IMR-90 (cell line): ENCODE data around the gene FBXL7. TPM values are rescaled to one million over a fixed set of nuclear protein-coding genes. Genes with fewer than 3 reads are reported as not detected.

Source experiments
- ATAC-seq: fragments of 200-7000 bp; cut with Tn5 transposase; 2 replicates; pipeline ENCODE4 v1.9.1; 2020; ENCODE audit warnings: low read depth, mild to moderate bottlenecking, moderate library complexity
- BruUV-seq: library from RNA; stranded (reverse); fragments of 400-500 nt; replicated peaks from 2 replicates; lab custom pipeline; 2021; lab: Mats Ljungman, UMichigan
- CTCF ChIA-PET: fragments of 300-600 bp; formaldehyde crosslinking; extraction: SDS; loops from one replicate; lab custom pipeline; 2021; ENCODE audit warnings: antibody characterized with exemption; lab: Yijun Ruan, JAX
- POLR2A ChIA-PET: fragments of 300-600 bp; sonication (Branson Sonifier 250); formaldehyde crosslinking; loops from one replicate; lab custom pipeline; 2022; ENCODE audit warnings: antibody characterized with exemption; ENCODE audit not compliant: unreplicated experiment; lab: Charles Lee
- DNase-seq: peaks from one replicate; pipeline ENCODE4 v3.0.0; 2013
- H2AFZ ChIP-seq: replicated peaks from 2 replicates; pipeline ENCODE3; 2013; ENCODE audit warnings: low read length, mild to moderate bottlenecking; ENCODE audit not compliant: poor library complexity
- H2AK5ac ChIP-seq: 2 replicates; pipeline ENCODE4 v1.6.1; 2013; ENCODE audit warnings: low read depth, low read length, inconsistent platforms
- H2AK9ac ChIP-seq: replicated peaks from 2 replicates; pipeline ENCODE3; 2013; ENCODE audit warnings: mild to moderate bottlenecking, low read depth, low read length, moderate library complexity; ENCODE audit not compliant: poor library complexity
- H2BK120ac ChIP-seq: 2 replicates; pipeline ENCODE4 v1.6.1; 2013; ENCODE audit warnings: low read depth, low read length, inconsistent platforms
- H2BK15ac ChIP-seq: 3 replicates; pipeline ENCODE4 v1.6.1; 2013; ENCODE audit warnings: low read depth, low read length, inconsistent platforms
- H2BK20ac ChIP-seq: 2 replicates; pipeline ENCODE4 v1.6.1; 2013; ENCODE audit warnings: low read depth, mild to moderate bottlenecking, inconsistent platforms, low read length, moderate library complexity
- H2BK5ac ChIP-seq: 2 replicates; pipeline ENCODE4 v1.6.1; 2013; ENCODE audit warnings: mild to moderate bottlenecking, low read depth, low read length, inconsistent platforms; ENCODE audit not compliant: poor library complexity, severe bottlenecking
- H3K14ac ChIP-seq: replicated peaks from 2 replicates; pipeline ENCODE4 v1.6.1; 2013; ENCODE audit warnings: low read depth, low read length, inconsistent platforms
- H3K18ac ChIP-seq: 2 replicates; pipeline ENCODE4 v1.6.1; 2013; ENCODE audit warnings: low read depth, low read length, control low read depth
- H3K23ac ChIP-seq: 2 replicates; pipeline ENCODE4 v1.6.1; 2013; ENCODE audit warnings: low read depth, low read length, inconsistent platforms
- H3K27ac ChIP-seq: 2 replicates; pipeline ENCODE4 v1.5.1; 2013; ENCODE audit warnings: mild to moderate bottlenecking, control low read depth, low read length; ENCODE audit not compliant: insufficient read depth
- H3K27me3 ChIP-seq: 2 replicates; pipeline ENCODE4 v1.6.1; 2013; ENCODE audit warnings: low read length; ENCODE audit not compliant: control insufficient read depth, insufficient read depth
- H3K36me3 ChIP-seq: 2 replicates; pipeline ENCODE4 v1.6.1; 2013; ENCODE audit warnings: low read length, mixed read lengths; ENCODE audit not compliant: control insufficient read depth, insufficient read depth
- H3K4ac ChIP-seq: 2 replicates; pipeline ENCODE4 v1.6.1; 2013; ENCODE audit warnings: low read depth, low read length, inconsistent platforms
- H3K4me1 ChIP-seq: 2 replicates; pipeline ENCODE4 v1.6.1; 2013; ENCODE audit warnings: low read length, mixed read lengths; ENCODE audit not compliant: control insufficient read depth, insufficient read depth
- H3K4me2 ChIP-seq: 2 replicates; pipeline ENCODE4 v1.6.1; 2013; ENCODE audit warnings: low read depth, mild to moderate bottlenecking, control low read depth, low read length, moderate library complexity
- H3K4me3 ChIP-seq: 2 replicates; pipeline ENCODE4 v1.5.1; 2013; ENCODE audit warnings: low read depth, mild to moderate bottlenecking, control low read depth, low read length, moderate library complexity; ENCODE audit not compliant: insufficient read depth
- H3K56ac ChIP-seq: 2 replicates; pipeline ENCODE4 v1.6.1; 2013; ENCODE audit warnings: low read length, inconsistent platforms; ENCODE audit not compliant: insufficient read depth; ENCODE audit errors: extremely low read depth
- H3K79me1 ChIP-seq, 2 experiments: 2 replicates each; pipeline ENCODE4 v1.6.1; 2013; ENCODE audit warnings: low read length in 2 of 2, inconsistent platforms in 1 of 2, low read depth in 1 of 2
- H3K9ac ChIP-seq: 2 replicates; pipeline ENCODE4 v1.6.1; 2013; ENCODE audit warnings: low read depth, low read length, control low read depth
- H3K9me1 ChIP-seq: 2 replicates; pipeline ENCODE4 v1.6.1; 2013; ENCODE audit warnings: low read length, inconsistent platforms; ENCODE audit not compliant: insufficient read depth
- H3K9me3 ChIP-seq: 2 replicates; pipeline ENCODE4 v1.6.1; 2013; ENCODE audit warnings: low read length; ENCODE audit not compliant: control insufficient read depth, insufficient read depth
- H4K20me1 ChIP-seq: 2 replicates; pipeline ENCODE4 v1.6.1; 2013; ENCODE audit warnings: low read length, inconsistent platforms; ENCODE audit not compliant: insufficient read depth
- H4K5ac ChIP-seq: 2 replicates; pipeline ENCODE4 v1.6.1; 2013; ENCODE audit warnings: mild to moderate bottlenecking, low read depth, low read length, control low read depth
- H4K8ac ChIP-seq, 2 experiments: 2 replicates each; pipeline ENCODE4 v1.6.1; 2013; ENCODE audit warnings: low read depth in 2 of 2, low read length in 2 of 2, control low read depth in 1 of 2, inconsistent platforms in 1 of 2
- H4K91ac ChIP-seq: 2 replicates; pipeline ENCODE4 v1.6.1; 2013; ENCODE audit warnings: low read depth, low read length, inconsistent platforms; ENCODE audit not compliant: insufficient read depth
- BHLHE40 ChIP-seq: fragments of 150-350 bp; IDR thresholded peaks from 2 replicates; pipeline ENCODE4 v1.6.1; 2016; ENCODE audit warnings: mild to moderate bottlenecking, low read depth, low read length
- CEBPB ChIP-seq: IDR thresholded peaks from 2 replicates; pipeline ENCODE4 v1.6.1; 2012; ENCODE audit warnings: low read depth, low read length, improper control_type of control experiment
- CHD1 ChIP-seq: IDR thresholded peaks from 2 replicates; pipeline ENCODE4 v1.6.1; 2012; ENCODE audit warnings: low read depth, low read length, improper control_type of control experiment
- CTCF ChIP-seq: conservative IDR thresholded peaks from 2 replicates; pipeline ENCODE4 v1.5.1; 2012; ENCODE audit warnings: mild to moderate bottlenecking, low read depth, low read length, improper control_type of control experiment
- ELK1 ChIP-seq: fragments of 150-350 bp; IDR thresholded peaks from 2 replicates; pipeline ENCODE4 v1.6.1; 2016; ENCODE audit warnings: low read depth, mild to moderate bottlenecking, low read length, moderate library complexity, borderline replicate concordance
- FOS ChIP-seq: fragments of 150-350 bp; IDR thresholded peaks from 2 replicates; pipeline ENCODE4 v1.6.1; 2016; ENCODE audit warnings: low read depth, low read length
- MAFK ChIP-seq: IDR thresholded peaks from 2 replicates; pipeline ENCODE4 v1.6.1; 2012; ENCODE audit warnings: low read depth, low read length, improper control_type of control experiment
- MXI1 ChIP-seq: IDR thresholded peaks from 2 replicates; pipeline ENCODE4 v1.6.1; 2012; ENCODE audit warnings: low read depth, mild to moderate bottlenecking, low read length, moderate library complexity, borderline replicate concordance
- NFE2L2 ChIP-seq: fragments of 150-350 bp; IDR thresholded peaks from 2 replicates; pipeline ENCODE4 v1.6.1; 2016; ENCODE audit warnings: low read depth, mild to moderate bottlenecking, low read length
- POLR2A ChIP-seq: IDR thresholded peaks from 2 replicates; pipeline ENCODE4 v1.6.1; 2012; ENCODE audit warnings: mild to moderate bottlenecking, low read depth, low read length
- RAD21 ChIP-seq: IDR thresholded peaks from 2 replicates; pipeline ENCODE4 v1.6.1; 2012; ENCODE audit warnings: low read length, improper control_type of control experiment
- RCOR1 ChIP-seq: IDR thresholded peaks from 2 replicates; pipeline ENCODE4 v1.6.1; 2012; ENCODE audit warnings: mild to moderate bottlenecking, low read length, improper control_type of control experiment; ENCODE audit not compliant: insufficient replicate concordance
- RFX5 ChIP-seq: IDR thresholded peaks from 2 replicates; pipeline ENCODE4 v1.8.0; 2012; ENCODE audit warnings: low read depth, mild to moderate bottlenecking, low read length, moderate library complexity
- SMC3 ChIP-seq: fragments of 150-350 bp; IDR thresholded peaks from 2 replicates; pipeline ENCODE4 v1.6.1; 2016; ENCODE audit warnings: low read depth, mild to moderate bottlenecking, antibody characterized with exemption, low read length, moderate library complexity
- USF2 ChIP-seq: fragments of 150-350 bp; IDR thresholded peaks from 2 replicates; pipeline ENCODE4 v1.6.1; 2017; ENCODE audit warnings: mild to moderate bottlenecking, antibody characterized with exemption, low read length, low read depth
- WGBS, 2 experiments: methylation state at CpG; one replicate each; pipeline versions ENCODE4 v1.1.5 to v1.1.7; 2013; ENCODE audit warnings: missing lambda C conversion rate in 2 of 2; ENCODE audit not compliant: insufficient read length in 1 of 2; ENCODE audit errors: extremely low coverage in 2 of 2; 5-methylcytosine and 5-hydroxymethylcytosine counted together
- dilution Hi-C: fragments of 300-500 bp; cut with HindIII; formaldehyde crosslinking; loops from one replicate; pipeline ENCODE4 v1.14.3; 2018; ENCODE audit warnings: low sequenced_read_pairs; ENCODE audit not compliant: unreplicated experiment
- in situ Hi-C: fragments of 300-500 bp; cut with MboI; formaldehyde crosslinking; loops from 3 replicates; pipeline ENCODE4 v1.14.3; 2019; ENCODE audit warnings: low sequenced_read_pairs, inconsistent platforms, mixed read lengths
- intact Hi-C: fragments of 100-400 bp; cut with micrococcal nuclease; formaldehyde crosslinking; loops from 2 replicates; pipeline ENCODE4 v1.10.0; 2022
- polyA plus RNA-seq, 3 experiments: library from polyadenylated mRNA; depleted of rRNA; stranded (reverse); fragments of >200 nt; gene quantifications; 2 replicates each; pipeline ENCODE4 v1.2.3, GENCODE V29; 2012; ENCODE audit warnings: low replicate concordance in 1 of 3
- total RNA-seq: library from RNA; depleted of rRNA; stranded (reverse); fragments of >200 nt; gene quantifications from 2 replicates; pipeline ENCODE4 v1.2.3, GENCODE V29; 2012

FBXL7 gene
- total and polyA plus RNA-seq, 2 of the 4 experiments (the other 2 are of a cell fraction) = 4.1 to 10.2 TPM

- no peak overlapping the region for H2AFZ ChIP-seq
- no peak for DNase-seq
- no peak overlapping the region for H3K4me2 ChIP-seq
- peaks cover 19 to 51% of the 10 kb centered on the region in 2 experiments for H3K79me1 ChIP-seq
- dilution Hi-C loops (no loop called here), in situ Hi-C loops (loop anchor here (25.0 kb wide), 1 partner anchor 804 kb away; no protein-coding TSS in a partner anchor), intact Hi-C loops (no loop called here)
- no peak for TF ChIP-seq SMC3
- TF ChIP-seq CHD1 = no peak
- no peak for TF ChIP-seq MXI1
- TF ChIP-seq MAFK = no peak
- no peak for TF ChIP-seq RCOR1
- no peak for TF ChIP-seq CTCF
- no peak for TF ChIP-seq USF2
- TF ChIP-seq ELK1 = no peak
- no peak for TF ChIP-seq RAD21
- no peak for TF ChIP-seq RFX5
- TF ChIP-seq POLR2A = no peak
- TF ChIP-seq NFE2L2 = no peak
- no peak for TF ChIP-seq CEBPB
- no peak for TF ChIP-seq BHLHE40
- TF ChIP-seq FOS = no peak
- BruUV-seq = no TSS peak
- CTCF ChIA-PET = no interaction called here
- no peak overlapping the region for H4K5ac ChIP-seq
- no peak overlapping the region for H3K14ac ChIP-seq
- H4K20me1 ChIP-seq = no peaks in the 10 kb centered on the region
- no peak overlapping the region for H3K27ac ChIP-seq
- H3K18ac ChIP-seq = no peak overlapping the region
- H3K23ac ChIP-seq = no peak overlapping the region
- no peak overlapping the region for H2AK5ac ChIP-seq
- no peak overlapping the region for H2BK120ac ChIP-seq
- no peak overlapping the region for H3K4ac ChIP-seq
- no peak overlapping the region for H2AK9ac ChIP-seq
- H3K9ac ChIP-seq = no peak overlapping the region
- no peaks in the 10 kb centered on the region for H3K4me1 ChIP-seq
- H2BK20ac ChIP-seq = no peak overlapping the region
- H2BK5ac ChIP-seq = no peak overlapping the region
- H2BK15ac ChIP-seq = no peak overlapping the region
- WGBS, 2 experiments = no CpG with 5 or more reads among the region's 12 CpGs
- no peaks in the 10 kb centered on the region for H3K9me1 ChIP-seq
- no peak overlapping the region for H3K4me3 ChIP-seq
- H3K27me3 ChIP-seq = no peaks in the 10 kb centered on the region
- POLR2A ChIA-PET = no interaction called here
- no peak overlapping the region for H3K56ac ChIP-seq
- ATAC-seq = no peak
- no peak overlapping the region for H4K91ac ChIP-seq
- no peaks in the 10 kb centered on the region for H3K36me3 ChIP-seq
- H3K9me3 ChIP-seq = no peaks in the 10 kb centered on the region
- no peak overlapping the region for H4K8ac ChIP-seq
Measured at GRCh38 chr5:15516486-15516885, 16.5 kb downstream of the FBXL7 start.
